CD4-positive, alpha-beta T cell treated with Interleukin-1 beta for 1 hour (primary cell): Measurements from ENCODE around the gene BTBD2.

ENCODE experiments used
- DNase-seq, 2 donors: peaks; one replicate each; pipeline ENCODE4 v3.0.0-alpha.2; 2020 to 2022

Gene BTBD2

GRCh38 chr19:2050349-2050990, 35.0 kb upstream of the BTBD2 start:
- DNase-seq: no peak

GRCh38 chr19:2049741-2050348, 34.3 kb upstream of the BTBD2 start:
- DNase-seq: peak; percentile 72 to 88

GRCh38 chr19:2048959-2049740, 33.6 kb upstream of the BTBD2 start:
- DNase-seq: no peak

- no peak for DNase-seq
These were observed 32.8 kb upstream of the BTBD2 start for GRCh38 chr19:2048104-2048958.

GRCh38 chr19:2047449-2048103, 32.1 kb upstream of the BTBD2 start:
- no peak for DNase-seq

GRCh38 chr19:2047076-2047448, 31.5 kb upstream of the BTBD2 start:
- DNase-seq: no peak

GRCh38 chr19:2046046-2046907, 30.8 kb upstream of the BTBD2 start:
- no peak for DNase-seq

GRCh38 chr19:2045501-2046045, 30.1 kb upstream of the BTBD2 start:
- DNase-seq: no peak

- DNase-seq: no peak
These were observed 29.4 kb upstream of the BTBD2 start for GRCh38 chr19:2044709-2045500.

- DNase-seq: no peak
These were observed 28.6 kb upstream of the BTBD2 start for GRCh38 chr19:2043961-2044708.

GRCh38 chr19:2043251-2043641, 27.7 kb upstream of the BTBD2 start:
- DNase-seq: no peak

GRCh38 chr19:2042485-2043250, 27.2 kb upstream of the BTBD2 start:
- DNase-seq: no peak

GRCh38 chr19:2041683-2042484, 26.4 kb upstream of the BTBD2 start:
- DNase-seq: peak; percentile 100

- no peak for DNase-seq
These were observed 25.8 kb upstream of the BTBD2 start for GRCh38 chr19:2041433-2041682.

- no peak for DNase-seq
These were observed 25.3 kb upstream of the BTBD2 start for GRCh38 chr19:2040647-2041432.

- DNase-seq: peak in 1 of 2 donors; percentile 15
These were observed 24.6 kb upstream of the BTBD2 start for GRCh38 chr19:2039959-2040646.
